ENCODE data around the gene RRP36.

RRP36 gene

GRCh38 chr6:43074847-43075669 is 53.6 kb downstream of the RRP36 start:
- Histone ChIP-seq H3K36me3 (peaks cover 7% of the 10 kb centered on the region; the same call in 1 of the 2 replicates), H3K4me3 (ENCODE audit: low read depth, low read length) (no peak overlapping the region), H3K4me1 (peaks cover 12% of the 10 kb centered on the region), H3K27me3 (no peaks in the 10 kb centered on the region), H3K9me3 (no peaks in the 10 kb centered on the region)
- no peak for DNase-seq
- no peak for TF ChIP-seq CTCF (IDR thresholded peaks at IDR 0.05; ENCODE audit: low read depth, low read length)

- H3K4me3 ChIP-seq (ENCODE audit: low read depth, low read length) = peak within 1 kb of the TSS; percentile 97
- TF ChIP-seq CTCF (IDR thresholded peaks at IDR 0.05; ENCODE audit: low read depth, low read length) = no peak
- no peaks in the 10 kb centered on the region for H3K27me3 ChIP-seq
- peaks cover 7% of the 10 kb centered on the region; the same call in 1 of the 2 replicates for H3K36me3 ChIP-seq
- DNase-seq = peak; percentile 91
- peaks cover 12% of the 10 kb centered on the region for H3K4me1 ChIP-seq
- H3K9me3 ChIP-seq = no peaks in the 10 kb centered on the region
These were observed 54.4 kb downstream of the RRP36 start, which contains the start of gene PTK7 for GRCh38 chr6:43075670-43076463. PTK7 (plus strand) TSS chr6:43076314; CDS start chr6:43076489, 175 bp downstream.

DNA sequence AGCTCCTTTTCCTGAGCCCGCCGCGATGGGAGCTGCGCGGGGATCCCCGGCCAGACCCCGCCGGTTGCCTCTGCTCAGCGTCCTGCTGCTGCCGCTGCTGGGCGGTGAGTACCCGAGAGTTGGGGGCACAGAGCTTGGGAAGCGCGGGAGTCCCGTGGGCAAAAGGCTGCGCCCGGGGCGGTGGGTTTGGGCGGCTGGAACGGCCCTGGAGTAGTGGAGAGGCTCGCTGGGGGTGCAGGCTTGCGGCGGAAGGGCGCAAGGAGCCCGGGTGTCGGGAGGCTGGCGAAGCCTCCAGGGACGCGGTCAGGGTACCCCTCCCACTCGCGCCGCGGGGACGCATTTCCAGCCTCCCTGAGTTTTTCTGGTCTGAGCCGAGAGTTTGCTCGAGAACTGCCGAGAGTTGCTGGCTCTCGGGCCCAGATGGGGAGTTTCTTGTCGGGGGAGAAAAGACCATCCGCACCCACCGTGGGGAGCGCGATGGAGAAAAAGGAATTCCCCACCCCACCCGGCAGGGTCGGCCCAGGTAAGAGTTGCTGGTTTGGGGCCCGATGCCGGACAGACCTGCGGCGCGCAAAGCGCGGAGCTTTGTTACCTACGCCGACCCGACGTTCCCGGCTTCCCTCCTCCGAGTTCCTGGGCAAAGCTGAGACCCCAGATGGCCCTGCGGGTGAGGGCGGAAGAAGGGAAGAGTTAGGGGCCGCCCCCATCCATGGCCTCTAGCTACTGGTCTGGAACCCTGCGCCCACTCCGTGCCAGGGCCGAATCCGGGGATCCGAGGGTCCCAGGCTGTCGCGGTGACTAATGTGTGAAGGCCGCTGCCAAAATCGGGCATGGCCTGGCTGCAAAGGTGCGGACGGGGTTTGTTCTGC is 55.3 kb downstream of the RRP36 start:
- Histone ChIP-seq H3K36me3 (peaks cover 7% of the 10 kb centered on the region; the same call in 1 of the 2 replicates), H3K4me3 (ENCODE audit: low read depth, low read length) (peak overlapping the region; percentile 97), H3K27me3 (no peaks in the 10 kb centered on the region), H3K9me3 (no peaks in the 10 kb centered on the region), H3K4me1 (peaks cover 12% of the 10 kb centered on the region)
- peak; percentile 77 for DNase-seq
- no peak for TF ChIP-seq CTCF (IDR thresholded peaks at IDR 0.05; ENCODE audit: low read depth, low read length)

DNA sequence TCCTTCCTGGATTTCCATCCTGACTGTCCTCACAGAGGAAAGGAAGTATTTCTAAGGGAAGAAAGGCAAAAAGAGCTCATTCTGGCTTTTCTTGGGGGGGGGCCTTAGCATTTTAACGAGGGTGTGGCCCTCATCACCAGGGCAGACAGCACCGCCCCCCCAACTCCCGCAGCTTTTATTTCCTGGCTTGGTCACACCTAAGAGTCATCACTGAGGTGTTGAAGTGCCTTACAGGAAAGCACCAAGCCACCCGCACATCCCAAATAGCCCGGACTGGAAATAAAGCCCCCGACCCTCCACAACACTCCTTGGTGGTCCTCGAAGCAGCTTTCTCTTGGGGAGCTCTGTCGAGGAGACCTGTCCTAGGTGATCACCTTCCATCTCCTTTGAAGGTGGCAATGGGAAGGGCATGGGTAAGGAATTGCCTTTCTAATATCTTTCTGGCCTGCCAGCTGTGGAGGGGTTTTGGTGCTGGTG is 55.9 kb downstream of the RRP36 start:
- peak overlapping the region; percentile 97 for H3K4me3 ChIP-seq (ENCODE audit: low read depth, low read length)
- H3K27me3 ChIP-seq = no peaks in the 10 kb centered on the region
- H3K4me1 ChIP-seq = peaks cover 12% of the 10 kb centered on the region
- DNase-seq = no peak
- peaks cover 7% of the 10 kb centered on the region; the same call in 1 of the 2 replicates for H3K36me3 ChIP-seq
- no peak for TF ChIP-seq CTCF (IDR thresholded peaks at IDR 0.05; ENCODE audit: low read depth, low read length)
- H3K9me3 ChIP-seq = no peaks in the 10 kb centered on the region

GRCh38 chr6:43077981-43078511 is 56.6 kb downstream of the RRP36 start:
- no peak for DNase-seq
- H3K4me1 ChIP-seq = peaks cover 12% of the 10 kb centered on the region
- peak overlapping the region; percentile 97 for H3K4me3 ChIP-seq (ENCODE audit: low read depth, low read length)
- H3K9me3 ChIP-seq = no peaks in the 10 kb centered on the region
- H3K27me3 ChIP-seq = no peaks in the 10 kb centered on the region
- peaks cover 7% of the 10 kb centered on the region; the same call in 1 of the 2 replicates for H3K36me3 ChIP-seq
- no peak for TF ChIP-seq CTCF (IDR thresholded peaks at IDR 0.05; ENCODE audit: low read depth, low read length)

Measured in BE2C (cell line).